ENCODE results near the gene LYPD5. TPM values are rescaled to one million over a fixed set of nuclear protein-coding genes. Genes with fewer than 3 reads are reported as not detected.
"Not testable (repeated sequence)": the region's sequence is repeated elsewhere in the genome, so short reads cannot be mapped to it uniquely, and the experiment has no call there.

LYPD5 gene
- total RNA-seq, 4 donors from 2014 or later: 0.35 to 1.4 TPM; not detected in 2

DNA sequence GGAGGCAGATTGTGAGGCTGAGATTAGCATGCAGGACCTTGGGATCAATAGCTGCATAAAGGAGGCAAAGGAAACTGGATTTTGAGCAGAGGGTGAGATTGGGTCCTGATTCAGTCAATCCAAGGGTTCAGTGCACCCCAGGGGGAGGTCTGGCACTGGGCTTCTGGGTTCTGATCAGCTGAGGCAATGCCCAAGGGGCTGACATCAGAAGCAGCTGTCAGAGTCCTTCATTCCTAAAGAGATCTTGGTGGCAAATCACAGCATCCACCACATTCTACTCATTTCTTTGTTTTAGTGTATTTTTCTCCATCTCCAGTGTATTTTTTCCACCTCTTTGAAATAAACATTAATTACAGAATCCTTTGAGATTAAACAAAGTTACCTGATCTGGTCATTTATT is 5.4 kb upstream of the LYPD5 start:
- Histone ChIP-seq H3K4me1 (no peaks in the 10 kb centered on the region), H3K27me3 (no peaks in the 10 kb centered on the region), H3K27ac (no peak overlapping the region), H3K4me3 (no peak overlapping the region), H3K36me3 (no peaks in the 10 kb centered on the region), H3K9me3 (no peaks in the 10 kb centered on the region)
- in situ Hi-C loops (cut with MboI; ENCODE audit: low sequenced_read_pairs in 4 of 4) (no loop called here), intact Hi-C loops (cut with DNase I; ENCODE audit: low total_unique reads) (no loop called here)
- no peak for DNase-seq
- no peak for ATAC-seq
- TF ChIP-seq CTCF (IDR thresholded peaks at IDR 0.05 in 4 of 5, conservative IDR thresholded peaks at IDR 0.05 in 1 of 5) (no peak), POLR2A (IDR thresholded peaks at IDR 0.05) (no peak)

GRCh38 chr19:43806848-43807247 is 4.6 kb upstream of the LYPD5 start:
- no peaks in the 10 kb centered on the region for H3K27me3 ChIP-seq
- H3K4me3 ChIP-seq: no peak overlapping the region
- TF ChIP-seq CTCF (IDR thresholded peaks at IDR 0.05 in 4 of 5, conservative IDR thresholded peaks at IDR 0.05 in 1 of 5): no peak
- no peak for TF ChIP-seq POLR2A (IDR thresholded peaks at IDR 0.05)
- no peaks in the 10 kb centered on the region for H3K9me3 ChIP-seq
- no peak overlapping the region for H3K27ac ChIP-seq
- H3K36me3 ChIP-seq: no peaks in the 10 kb centered on the region
- intact Hi-C loops (cut with DNase I; ENCODE audit: low total_unique reads): no loop called here
- ATAC-seq: no peak
- in situ Hi-C loops (cut with MboI; ENCODE audit: low sequenced_read_pairs in 4 of 4): no loop called here
- no peaks in the 10 kb centered on the region for H3K4me1 ChIP-seq
- DNase-seq: no peak

DNA sequence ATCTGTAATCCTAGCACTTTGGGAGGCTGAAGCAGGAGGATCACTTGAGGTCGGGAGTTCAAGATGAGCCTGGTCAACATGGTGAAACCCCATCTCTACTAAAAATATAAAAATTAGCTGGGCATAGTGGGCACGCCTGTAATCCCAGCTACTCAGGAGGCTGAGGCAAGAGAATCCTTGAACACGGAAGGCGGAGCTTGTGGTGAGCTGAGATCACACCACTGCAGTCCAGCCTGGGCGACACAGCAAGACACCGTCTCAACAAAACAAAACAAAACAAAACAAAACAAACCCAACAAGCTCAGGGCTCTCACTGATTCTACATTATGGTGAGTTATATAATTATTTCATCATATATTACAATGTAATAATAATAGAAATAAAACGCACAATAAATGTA is 4.2 kb upstream of the LYPD5 start:
- DNase-seq; H3K27ac ChIP-seq; ATAC-seq; H3K9me3 ChIP-seq; H3K27me3 ChIP-seq; intact Hi-C loops (cut with DNase I; ENCODE audit: low total_unique reads); H3K36me3 ChIP-seq; H3K4me1 ChIP-seq; in situ Hi-C loops (cut with MboI; ENCODE audit: low sequenced_read_pairs in 4 of 4); H3K4me3 ChIP-seq: not testable (repeated sequence)

- no peak for DNase-seq
- intact Hi-C loops (cut with DNase I; ENCODE audit: low total_unique reads): no loop called here
These were observed 2.2 kb upstream of the LYPD5 start for GRCh38 chr19:43804432-43804831.

GRCh38 chr19:43799502-43800142 is 2.6 kb downstream of the LYPD5 start:
- Histone ChIP-seq H3K4me3 (no peak overlapping the region), H3K9me3 (no peaks in the 10 kb centered on the region), H3K27ac (no peak overlapping the region), H3K36me3 (no peaks in the 10 kb centered on the region), H3K27me3 (peaks cover 0 to 25% (median 21%) of the 10 kb centered on the region in 3 donors), H3K4me1 (no peaks in the 10 kb centered on the region)
- TF ChIP-seq CTCF (IDR thresholded peaks at IDR 0.05 in 4 of 5, conservative IDR thresholded peaks at IDR 0.05 in 1 of 5) (no peak), POLR2A (IDR thresholded peaks at IDR 0.05) (no peak)
- DNase-seq (no peak), ATAC-seq (no peak)
- in situ Hi-C loops (cut with MboI; ENCODE audit: low sequenced_read_pairs in 4 of 4) (no loop called here), intact Hi-C loops (cut with DNase I; ENCODE audit: low total_unique reads) (no loop called here)

More at GRCh38 chr19:43804432-43804831, 2.2 kb upstream of the LYPD5 start:
- Histone ChIP-seq H3K4me3 (no peak overlapping the region), H3K36me3 (no peaks in the 10 kb centered on the region), H3K27me3 (peaks cover 0 to 7% (median 0%) of the 10 kb centered on the region in 3 donors), H3K4me1 (no peaks in the 10 kb centered on the region), H3K27ac (no peak overlapping the region), H3K9me3 (no peaks in the 10 kb centered on the region)
- ATAC-seq: no peak
- TF ChIP-seq POLR2A (IDR thresholded peaks at IDR 0.05) (no peak), CTCF (IDR thresholded peaks at IDR 0.05 in 4 of 5, conservative IDR thresholded peaks at IDR 0.05 in 1 of 5) (no peak)
- in situ Hi-C loops (cut with MboI; ENCODE audit: low sequenced_read_pairs in 4 of 4): no loop called here
